Natural killer cell (primary cell): ENCODE data around the gene TMCO4. TPM values are rescaled to one million over a fixed set of nuclear protein-coding genes. Genes with fewer than 3 reads are reported as not detected.

ENCODE experiments used
- ATAC-seq, 3 donors: fragments of 150-1000 bp in 2 of 3; fragments of 200-7000 bp in 1 of 3; cut with Tn5 transposase; 1 replicate in 1 of 3; 2 replicates in 2 of 3; pipeline ENCODE4 v1.10.0; 2021; ENCODE audit warnings: mild to moderate bottlenecking in 2 of 3, moderate library complexity in 2 of 3
- DNase-seq, 2 donors: peaks; one replicate each; pipeline versions ENCODE4 v3.0.0 to v3.0.0-alpha.2; 2013 to 2021; ENCODE audit warnings: mixed read lengths in 1 of 2
- H3K27ac ChIP-seq: one replicate; pipeline ENCODE4 v1.5.1; 2013; ENCODE audit warnings: mild to moderate bottlenecking, low read length
- H3K27me3 ChIP-seq: one replicate; pipeline ENCODE4 v1.6.1; 2013; ENCODE audit warnings: low read length; ENCODE audit not compliant: control insufficient read depth, insufficient read depth
- H3K36me3 ChIP-seq: one replicate; pipeline ENCODE4 v1.6.1; 2013; ENCODE audit warnings: low read length; ENCODE audit not compliant: control insufficient read depth, insufficient read depth
- H3K4me1 ChIP-seq: one replicate; pipeline ENCODE4 v1.6.1; 2013; ENCODE audit warnings: low read length; ENCODE audit not compliant: control insufficient read depth, insufficient read depth
- H3K4me3 ChIP-seq: one replicate; pipeline ENCODE4 v1.5.1; 2013; ENCODE audit warnings: low read length
- H3K9me3 ChIP-seq: one replicate; pipeline ENCODE4 v1.6.1; 2013; ENCODE audit warnings: low read length; ENCODE audit not compliant: control insufficient read depth, insufficient read depth
- H3K27ac Mint-ChIP-seq, 2 donors: one replicate each; pipeline ENCODE4 v1.8.0; 2022; ENCODE audit warnings: mild to moderate bottlenecking in 2 of 2, mixed read lengths in 2 of 2, moderate library complexity in 1 of 2
- H3K27me3 Mint-ChIP-seq, 2 donors: one replicate each; pipeline ENCODE4 v1.8.0; 2022; ENCODE audit warnings: low read depth in 2 of 2, mixed read lengths in 2 of 2
- H3K36me3 Mint-ChIP-seq: one replicate; pipeline ENCODE4 v1.8.0; 2022; ENCODE audit warnings: mixed read lengths
- H3K4me1 Mint-ChIP-seq, 2 donors: one replicate each; pipeline ENCODE4 v1.8.0; 2022; ENCODE audit warnings: mixed read lengths in 2 of 2
- H3K4me3 Mint-ChIP-seq: one replicate; pipeline ENCODE4 v1.8.0; 2022; ENCODE audit warnings: mild to moderate bottlenecking, moderate library complexity, mixed read lengths
- H3K9me3 Mint-ChIP-seq, 2 donors: one replicate each; pipeline ENCODE4 v1.8.0; 2022; ENCODE audit warnings: mixed read lengths in 2 of 2
- CTCF ChIP-seq: fragments of 200-600 bp; IDR thresholded peaks from one replicate; pipeline ENCODE4 v1.8.0; 2022; ENCODE audit warnings: antibody characterized with exemption
- WGBS: methylation state at CpG from one replicate; pipeline ENCODE4 v1.1.7; 2013; ENCODE audit warnings: missing lambda C conversion rate; ENCODE audit not compliant: insufficient coverage; 5-methylcytosine and 5-hydroxymethylcytosine counted together
- intact Hi-C: fragments of 100-400 bp; cut with micrococcal nuclease; formaldehyde crosslinking; loops from one replicate; pipeline ENCODE4 v1.14.2; 2022
- total RNA-seq, 4 donors: library from RNA; stranded (reverse); fragments of 120-200 nt in 1 of 4; gene quantifications; one replicate each; pipeline versions ENCODE4 v1.2.3 to v1.2.4, GENCODE V29; 2013 to 2022

TMCO4 gene
- total RNA-seq, 3 donors from 2014 or later (not counting 1 experiment from before 2014, with no cell fraction given): 14.2 to 21.5 (median 18.3) TPM

- peaks cover 24 to 34% of the 10 kb centered on the region in 2 donors for H3K4me1 Mint-ChIP-seq
- peaks cover 35% of the 10 kb centered on the region for H3K4me1 ChIP-seq
- peak overlapping the region; percentile 86 for H3K4me3 Mint-ChIP-seq
- DNase-seq (peak; percentile 43 to 77), ATAC-seq (peak; percentile 82 to 89 (median 88))
- peaks cover 6% of the 10 kb centered on the region for H3K9me3 ChIP-seq
- H3K27ac Mint-ChIP-seq: peak overlapping the region; percentile 91 to 94
- H3K27me3 ChIP-seq: no peaks in the 10 kb centered on the region
- H3K9me3 Mint-ChIP-seq: no peaks in the 10 kb centered on the region
- peak overlapping the region; percentile 81 for H3K27ac ChIP-seq
- H3K4me3 ChIP-seq: no peak overlapping the region
- TF ChIP-seq CTCF: no peak
- H3K36me3 Mint-ChIP-seq: no peaks in the 10 kb centered on the region
- H3K36me3 ChIP-seq: peaks cover 2% of the 10 kb centered on the region
- H3K27me3 Mint-ChIP-seq: no peaks in the 10 kb centered on the region
- 56% methylated on average over 19 of the region's 19 CpGs for WGBS
- intact Hi-C loops: no loop called here
These were observed 111.5 kb downstream of the TMCO4 start for GRCh38 chr1:19688041-19688842.

GRCh38 chr1:19687414-19687813, 112.3 kb downstream of the TMCO4 start:
- Mint-ChIP-seq H3K4me1 (peaks cover 24 to 34% of the 10 kb centered on the region in 2 donors), H3K27me3 (no peaks in the 10 kb centered on the region), H3K4me3 (peak overlapping the region; percentile 86), H3K9me3 (no peaks in the 10 kb centered on the region), H3K36me3 (no peaks in the 10 kb centered on the region), H3K27ac (peak overlapping the region; percentile 91 to 94)
- Histone ChIP-seq H3K27ac (peak overlapping the region; percentile 81), H3K36me3 (peaks cover 2% of the 10 kb centered on the region), H3K27me3 (no peaks in the 10 kb centered on the region), H3K4me3 (no peak overlapping the region), H3K4me1 (peaks cover 35% of the 10 kb centered on the region), H3K9me3 (peaks cover 6% of the 10 kb centered on the region)
- DNase-seq (no peak), ATAC-seq (no peak)
- WGBS: 100% methylated on average over 1 of the region's 1 CpG
- no peak for TF ChIP-seq CTCF
- intact Hi-C loops: no loop called here

- no peak for DNase-seq
- no peak for TF ChIP-seq CTCF
- no peak overlapping the region for H3K4me3 ChIP-seq
- no peak overlapping the region for H3K27ac Mint-ChIP-seq
- peaks cover 2% of the 10 kb centered on the region for H3K36me3 ChIP-seq
- H3K27me3 Mint-ChIP-seq: no peaks in the 10 kb centered on the region
- peaks cover 35% of the 10 kb centered on the region for H3K4me1 ChIP-seq
- H3K27me3 ChIP-seq: no peaks in the 10 kb centered on the region
- intact Hi-C loops: no loop called here
- ATAC-seq: no peak
- no peaks in the 10 kb centered on the region for H3K9me3 Mint-ChIP-seq
- no peak overlapping the region for H3K4me3 Mint-ChIP-seq
- H3K27ac ChIP-seq: no peak overlapping the region
- 90% methylated on average over 9 of the region's 9 CpGs for WGBS
- no peaks in the 10 kb centered on the region for H3K36me3 Mint-ChIP-seq
- peaks cover 6% of the 10 kb centered on the region for H3K9me3 ChIP-seq
- peaks cover 24 to 34% of the 10 kb centered on the region in 2 donors for H3K4me1 Mint-ChIP-seq
These were observed 113.7 kb downstream of the TMCO4 start for GRCh38 chr1:19685994-19686393.
